Inferior parietal cortex (tissue), 1 donor: Measurements from ENCODE around the gene NECAB3.
"Not testable (repeated sequence)": the region's sequence is repeated elsewhere in the genome, so short reads cannot be mapped to it uniquely, and the experiment has no call there.

ENCODE experiments used
- DNase-seq: peaks from one replicate; pipeline ENCODE4 v3.0.0-alpha.2; 2016; ENCODE audit errors: extremely low spot score

Gene NECAB3, protein sequence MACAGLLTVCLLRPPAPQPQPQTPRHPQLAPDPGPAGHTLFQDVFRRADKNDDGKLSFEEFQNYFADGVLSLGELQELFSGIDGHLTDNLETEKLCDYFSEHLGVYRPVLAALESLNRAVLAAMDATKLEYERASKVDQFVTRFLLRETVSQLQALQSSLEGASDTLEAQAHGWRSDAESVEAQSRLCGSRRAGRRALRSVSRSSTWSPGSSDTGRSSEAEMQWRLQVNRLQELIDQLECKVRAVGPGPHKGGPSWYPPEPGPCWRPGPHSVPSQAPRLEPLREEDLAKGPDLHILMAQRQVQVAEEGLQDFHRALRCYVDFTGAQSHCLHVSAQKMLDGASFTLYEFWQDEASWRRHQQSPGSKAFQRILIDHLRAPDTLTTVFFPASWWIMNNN

DNA sequence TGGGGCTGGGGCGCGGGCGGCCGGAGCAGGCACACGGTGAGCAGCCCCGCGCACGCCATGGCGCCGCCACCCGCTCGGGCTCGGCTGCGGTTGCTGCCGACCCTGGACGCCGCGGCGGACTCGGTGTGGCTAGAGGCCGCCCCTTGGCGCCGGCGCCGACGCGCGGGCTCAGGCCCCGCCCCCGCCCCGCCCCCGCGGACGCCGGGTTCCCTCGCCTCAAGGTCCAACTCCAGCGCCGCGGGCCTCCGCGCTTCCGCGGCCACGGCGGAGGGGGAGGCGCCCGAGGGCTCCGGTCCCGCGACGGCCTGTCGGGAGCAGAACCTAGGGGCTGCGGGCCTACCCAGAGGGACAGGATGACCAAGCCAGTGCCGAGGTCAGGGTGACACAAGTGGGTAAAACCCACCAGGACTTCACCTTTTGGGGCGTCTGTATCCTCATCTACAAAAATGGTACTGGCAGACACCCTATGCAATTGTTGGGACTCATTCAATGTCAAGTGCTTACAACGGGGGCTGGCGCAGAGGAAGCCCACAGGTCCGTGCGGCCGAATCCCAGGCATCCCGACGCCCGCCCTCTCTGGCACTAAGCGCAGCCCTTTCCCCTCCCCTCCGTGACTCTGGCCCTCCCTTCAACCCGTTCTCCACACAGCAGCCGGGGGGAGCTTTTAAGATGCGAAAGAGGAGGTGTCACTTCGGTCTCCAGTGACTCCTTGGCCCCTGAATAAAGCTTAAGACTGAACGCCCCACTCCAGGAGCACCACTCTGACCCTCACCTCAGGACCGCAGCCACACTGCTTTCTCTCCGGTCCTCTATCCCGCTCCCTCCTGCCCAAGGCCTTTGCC, at the start of gene NECAB3:
Gene NECAB3, minus strand, starts transcription at position 135 of the 842 bp plus-strand sequence. Its CDS starts 76 bp downstream, at position 59.
- no peak for DNase-seq

DNA sequence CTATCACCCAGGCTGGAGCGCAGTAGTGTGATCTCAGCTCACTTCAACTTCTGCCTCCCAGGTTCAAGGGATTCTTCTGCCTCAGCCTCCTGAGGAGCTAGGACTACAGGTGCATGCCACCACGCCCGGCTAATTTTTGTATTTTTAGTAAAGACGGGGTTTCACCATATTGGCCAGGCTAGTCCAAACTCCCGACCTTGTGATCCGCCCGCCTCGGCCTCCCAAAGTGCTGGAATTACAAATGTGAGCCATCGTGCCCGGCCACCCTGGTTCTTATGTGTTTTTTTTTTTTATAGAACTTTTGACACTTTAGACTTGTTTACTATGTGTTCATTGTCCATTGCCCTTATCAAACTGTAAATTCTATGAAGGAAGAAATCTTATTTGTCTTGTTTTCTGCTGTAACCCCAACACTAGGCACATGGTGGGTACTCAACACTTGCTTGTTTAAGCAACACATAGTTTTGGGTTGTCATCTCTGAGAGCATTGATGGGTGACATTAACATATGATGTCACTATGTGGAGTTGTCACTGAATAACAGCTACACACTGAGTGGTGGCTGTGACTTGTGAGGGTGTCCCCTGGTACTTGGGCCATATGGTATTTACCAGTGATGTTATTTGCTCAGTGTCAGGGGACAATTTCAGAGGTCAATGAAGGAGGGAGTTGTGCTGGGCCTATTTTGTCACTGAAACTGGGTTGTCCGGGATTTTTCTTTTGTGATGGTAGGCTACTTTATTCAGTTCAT, 47.3 kb upstream of the NECAB3 start:
- DNase-seq, result no peak

- DNase-seq, result peak; percentile 100
Observed at GRCh38 chr20:33719989-33720709, 45.9 kb upstream of the NECAB3 start, which contains the start of gene PXMP4. PXMP4 (minus strand) TSS chr20:33720310; CDS start chr20:33720207, 103 bp downstream.

GRCh38 chr20:33719277-33719988, 45.2 kb upstream of the NECAB3 start:
- no peak for DNase-seq

- no peak for DNase-seq
Observed at GRCh38 chr20:33716498-33716897, 42.3 kb upstream of the NECAB3 start.

DNA sequence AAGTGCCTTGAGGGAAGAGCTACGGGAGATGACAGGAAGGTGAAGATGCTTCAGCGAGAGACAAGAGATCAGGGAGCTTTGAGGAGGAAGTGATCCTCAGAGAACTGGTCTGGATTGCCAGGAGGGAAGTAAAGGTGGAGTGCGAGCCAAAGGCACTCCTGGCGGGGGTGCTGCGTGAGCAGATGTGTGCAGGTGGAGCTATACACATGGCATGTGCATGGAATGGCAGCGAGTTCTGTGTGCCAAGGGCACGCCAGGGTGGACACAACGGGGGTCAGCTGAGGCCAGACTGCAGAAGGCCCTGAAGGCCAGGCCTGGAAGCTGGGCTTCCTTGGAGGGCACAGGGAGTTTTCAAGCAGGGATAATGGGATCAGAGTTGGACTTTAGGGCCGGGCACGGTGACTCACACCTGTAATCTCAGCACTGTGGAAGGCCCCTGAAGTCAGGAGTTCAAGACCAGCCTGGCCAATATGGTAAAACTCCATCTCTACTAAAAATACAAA, 39.7 kb upstream of the NECAB3 start:
- DNase-seq, result no peak

GRCh38 chr20:33711446-33711738, 37.2 kb upstream of the NECAB3 start:
- DNase-seq, result no peak

DNA sequence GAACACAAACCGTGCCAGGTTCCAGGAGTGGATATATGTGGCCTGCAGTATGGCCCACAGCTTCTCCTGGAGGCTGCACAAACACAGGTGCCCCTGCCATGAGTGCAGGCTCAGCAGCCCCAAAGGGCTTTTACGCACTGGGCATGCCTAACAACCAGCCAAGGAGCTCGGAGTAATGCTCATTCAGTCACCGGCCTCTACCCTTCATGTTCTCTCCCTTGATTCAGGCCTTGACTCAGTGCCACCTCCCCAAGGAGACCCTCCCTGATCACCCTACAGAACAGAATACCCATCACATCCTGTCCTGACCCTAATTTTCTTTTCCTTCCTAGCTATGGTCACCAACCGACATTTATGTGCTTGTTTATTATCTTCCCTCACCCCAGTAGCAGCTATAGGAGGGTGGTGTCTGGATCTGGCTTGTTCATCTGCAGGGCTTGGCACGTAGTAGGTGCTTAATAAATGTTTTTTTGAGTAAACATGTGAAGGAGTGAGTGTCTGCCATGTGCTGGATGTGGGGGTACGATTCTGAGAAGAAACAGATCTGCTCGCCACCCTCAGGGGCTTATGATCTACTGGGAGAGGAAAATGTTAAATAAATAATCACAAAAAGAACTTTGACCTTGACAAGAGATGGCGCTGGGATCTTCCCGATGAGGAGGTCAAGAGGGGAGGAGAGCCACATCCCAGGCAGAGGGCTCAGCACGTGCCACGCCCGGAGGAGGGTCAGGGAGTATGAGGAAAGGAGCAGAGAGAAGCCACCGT, 36.6 kb upstream of the NECAB3 start:
- DNase-seq, result no peak

GRCh38 chr20:33709905-33710541, 35.8 kb upstream of the NECAB3 start:
- no peak for DNase-seq

GRCh38 chr20:33709398-33709797, 35.2 kb upstream of the NECAB3 start:
- DNase-seq, result no peak

- no peak for DNase-seq
Observed at GRCh38 chr20:33707668-33708067, 33.4 kb upstream of the NECAB3 start.

- DNase-seq, result no peak
Observed at GRCh38 chr20:33704197-33704924, 30.1 kb upstream of the NECAB3 start.

DNA sequence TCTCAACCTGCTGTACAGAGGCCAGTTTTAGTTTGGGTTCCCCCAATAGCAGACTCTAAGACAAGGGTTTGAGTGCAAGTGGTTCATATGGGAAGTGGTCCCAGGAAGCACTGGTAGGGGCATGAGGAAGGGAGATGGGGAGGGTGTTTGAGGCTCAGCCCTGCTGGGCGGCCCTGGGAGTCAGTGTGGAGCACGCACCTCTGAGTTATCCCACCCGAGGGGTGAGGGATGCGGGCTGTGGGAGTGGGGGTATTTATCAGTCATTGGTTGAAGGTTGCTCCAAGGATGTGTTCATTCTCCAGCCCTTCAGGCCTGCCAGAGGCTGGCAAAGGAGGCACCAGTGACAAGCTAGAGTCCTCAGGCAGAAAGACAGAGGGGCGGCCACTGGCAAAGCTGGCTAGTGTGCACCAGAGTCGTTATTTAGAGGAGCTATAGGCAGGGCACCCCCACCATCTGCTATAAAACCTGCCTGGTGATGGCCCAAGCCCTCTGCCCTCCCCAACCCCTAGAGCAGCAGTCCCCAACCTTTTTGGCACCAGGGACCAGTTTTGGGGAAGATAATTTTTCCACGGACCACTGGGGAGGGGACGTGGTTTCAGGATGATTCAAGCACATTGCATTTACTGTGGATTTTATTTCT, 29.4 kb upstream of the NECAB3 start:
- DNase-seq, result no peak

DNA sequence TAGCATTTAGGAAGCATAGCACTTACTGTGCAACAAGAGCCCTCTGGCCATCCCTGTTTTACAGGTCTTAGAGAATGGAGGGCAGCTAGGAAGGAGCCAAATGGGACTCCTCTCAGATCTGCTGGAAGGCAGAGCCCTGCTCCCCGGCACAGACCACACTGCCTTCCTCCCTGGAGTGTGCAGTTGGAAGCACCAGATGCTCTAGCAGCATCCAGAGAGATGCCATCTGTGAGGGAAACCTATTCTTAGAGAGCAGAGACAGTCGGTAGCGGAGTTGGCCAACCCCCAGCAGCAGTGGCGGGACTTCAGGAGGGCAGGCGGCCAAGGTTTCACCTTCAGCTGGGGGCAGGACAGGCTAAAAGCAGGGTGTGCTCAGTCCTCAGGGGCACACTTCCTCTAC, 28.6 kb upstream of the NECAB3 start:
- peak; percentile 60 for DNase-seq

GRCh38 chr20:33701629-33702450, 27.6 kb upstream of the NECAB3 start:
- DNase-seq, result no peak

GRCh38 chr20:33700696-33701441, 26.6 kb upstream of the NECAB3 start:
- not testable (repeated sequence) for DNase-seq

DNA sequence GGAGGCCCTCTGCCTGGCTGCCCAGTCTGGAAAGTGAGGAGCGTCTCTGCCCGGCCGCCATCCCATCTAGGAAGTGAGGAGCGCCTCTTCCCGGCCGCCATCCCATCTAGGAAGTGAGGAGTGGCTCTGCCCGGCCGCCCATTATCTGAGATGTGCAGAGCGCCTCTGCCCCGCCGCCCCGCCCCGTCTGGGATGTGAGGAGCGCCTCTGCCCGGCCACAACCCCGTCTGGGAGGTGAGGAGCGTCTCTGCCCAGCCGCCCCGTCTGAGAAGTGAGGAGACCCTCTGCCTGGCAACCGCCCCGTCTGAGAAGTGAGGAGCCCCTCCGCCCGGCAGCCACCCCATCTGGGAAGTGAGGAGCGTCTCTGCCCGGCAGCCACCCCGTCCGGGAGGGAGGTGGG, 24.7 kb upstream of the NECAB3 start:
- DNase-seq, result not testable (repeated sequence)
